ENCODE measurements around the gene KIF9. TPM values are rescaled to one million over a fixed set of nuclear protein-coding genes. Genes with fewer than 3 reads are reported as not detected.
"Not testable (repeated sequence)": the region's sequence is repeated elsewhere in the genome, so short reads cannot be mapped to it uniquely, and the experiment has no call there.

Gene KIF9
- total RNA-seq = 3.1 TPM

GRCh38 chr3:47282424-47283192 is at the start of gene KIF9, which contains the start of gene KLHL18:
TSS of gene KIF9 (minus strand) at chr3:47282799. CDS start at chr3:47277374, 5,425 bp downstream.
TSS of gene KLHL18 (plus strand) at chr3:47282944. CDS start at chr3:47282966, 22 bp downstream.
- DNase-seq = peak; percentile 90

GRCh38 chr3:47324278-47324865 is 41.8 kb upstream of the KIF9 start:
- DNase-seq = peak; percentile 16

GRCh38 chr3:47323431-47324277 is 41.1 kb upstream of the KIF9 start:
- no peak for DNase-seq

GRCh38 chr3:47319956-47320355 is 37.4 kb upstream of the KIF9 start:
- DNase-seq = no peak

- no peak for DNase-seq
Observed at GRCh38 chr3:47318916-47319315, 36.3 kb upstream of the KIF9 start.

GRCh38 chr3:47316151-47316550 is 33.6 kb upstream of the KIF9 start:
- DNase-seq = not testable (repeated sequence)

- no peak for DNase-seq
Observed at GRCh38 chr3:47315069-47315647, 32.6 kb upstream of the KIF9 start.

GRCh38 chr3:47314056-47314764 is 31.6 kb upstream of the KIF9 start:
- no peak for DNase-seq

GRCh38 chr3:47313341-47314055 is 30.9 kb upstream of the KIF9 start:
- DNase-seq = no peak

GRCh38 chr3:47310391-47310790 is 27.8 kb upstream of the KIF9 start:
- no peak for DNase-seq

GRCh38 chr3:47309231-47309630 is 26.6 kb upstream of the KIF9 start:
- DNase-seq = not testable (repeated sequence)

GRCh38 chr3:47306022-47306421 is 23.4 kb upstream of the KIF9 start:
- DNase-seq = no peak

GRCh38 chr3:47301456-47301855 is 18.9 kb upstream of the KIF9 start:
- DNase-seq = no peak

- DNase-seq = no peak
Observed at GRCh38 chr3:47299381-47300318, 17.1 kb upstream of the KIF9 start.

- DNase-seq = no peak
Observed at GRCh38 chr3:47298439-47298838, 15.8 kb upstream of the KIF9 start.

GRCh38 chr3:47296562-47297302 is 14.1 kb upstream of the KIF9 start:
- no peak for DNase-seq

GRCh38 chr3:47295976-47296375 is 13.4 kb upstream of the KIF9 start:
- DNase-seq = no peak

GRCh38 chr3:47295322-47295721 is 12.7 kb upstream of the KIF9 start:
- no peak for DNase-seq

- no peak for DNase-seq
Observed at GRCh38 chr3:47294392-47294791, 11.8 kb upstream of the KIF9 start.
